ENCODE measurements around the gene DGAT2. TPM values are rescaled to one million over a fixed set of nuclear protein-coding genes. Genes with fewer than 3 reads are reported as not detected.

DGAT2 gene, protein sequence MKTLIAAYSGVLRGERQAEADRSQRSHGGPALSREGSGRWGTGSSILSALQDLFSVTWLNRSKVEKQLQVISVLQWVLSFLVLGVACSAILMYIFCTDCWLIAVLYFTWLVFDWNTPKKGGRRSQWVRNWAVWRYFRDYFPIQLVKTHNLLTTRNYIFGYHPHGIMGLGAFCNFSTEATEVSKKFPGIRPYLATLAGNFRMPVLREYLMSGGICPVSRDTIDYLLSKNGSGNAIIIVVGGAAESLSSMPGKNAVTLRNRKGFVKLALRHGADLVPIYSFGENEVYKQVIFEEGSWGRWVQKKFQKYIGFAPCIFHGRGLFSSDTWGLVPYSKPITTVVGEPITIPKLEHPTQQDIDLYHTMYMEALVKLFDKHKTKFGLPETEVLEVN
- total RNA-seq = 1.9 and 2.1 TPM in 2 replicates

DNA sequence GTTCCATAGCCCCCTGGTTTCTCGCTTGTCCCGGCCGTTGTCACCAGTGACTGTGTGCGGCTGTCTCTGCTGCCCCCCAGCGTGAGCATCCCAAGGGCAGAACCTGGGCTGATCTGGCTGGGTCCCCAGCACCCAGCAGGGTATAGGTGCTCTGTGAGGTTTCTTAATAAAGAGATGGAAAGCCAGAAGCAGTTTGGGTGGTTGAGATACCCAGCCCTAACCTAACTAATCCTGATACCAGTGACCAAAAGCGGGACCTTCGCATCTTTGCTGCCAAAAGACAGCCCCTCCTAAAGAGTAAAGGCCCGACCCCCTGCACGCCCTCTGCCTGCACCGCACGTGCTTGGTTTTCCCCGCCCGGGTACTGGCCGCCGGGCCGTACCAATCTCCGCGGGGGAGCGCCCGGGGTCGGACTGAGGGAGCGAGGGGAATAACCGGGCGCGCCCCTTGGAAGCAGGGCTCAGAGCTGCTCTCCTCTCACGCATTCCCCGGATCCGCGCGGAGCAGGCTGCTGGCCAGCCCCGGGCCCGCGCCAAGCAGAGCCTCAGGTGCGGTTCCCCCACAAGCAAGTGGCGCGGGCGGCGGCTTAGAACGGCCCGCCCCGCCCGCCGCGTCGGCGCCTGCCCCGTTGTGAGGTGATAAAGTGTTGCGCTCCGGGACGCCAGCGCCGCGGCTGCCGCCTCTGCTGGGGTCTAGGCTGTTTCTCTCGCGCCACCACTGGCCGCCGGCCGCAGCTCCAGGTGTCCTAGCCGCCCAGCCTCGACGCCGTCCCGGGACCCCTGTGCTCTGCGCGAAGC is at the start of gene DGAT2:
DGAT2 (plus strand) TSS at position 667 of the 797 bp plus-strand sequence. CDS start 214 bp downstream, outside the sequence.

DNA sequence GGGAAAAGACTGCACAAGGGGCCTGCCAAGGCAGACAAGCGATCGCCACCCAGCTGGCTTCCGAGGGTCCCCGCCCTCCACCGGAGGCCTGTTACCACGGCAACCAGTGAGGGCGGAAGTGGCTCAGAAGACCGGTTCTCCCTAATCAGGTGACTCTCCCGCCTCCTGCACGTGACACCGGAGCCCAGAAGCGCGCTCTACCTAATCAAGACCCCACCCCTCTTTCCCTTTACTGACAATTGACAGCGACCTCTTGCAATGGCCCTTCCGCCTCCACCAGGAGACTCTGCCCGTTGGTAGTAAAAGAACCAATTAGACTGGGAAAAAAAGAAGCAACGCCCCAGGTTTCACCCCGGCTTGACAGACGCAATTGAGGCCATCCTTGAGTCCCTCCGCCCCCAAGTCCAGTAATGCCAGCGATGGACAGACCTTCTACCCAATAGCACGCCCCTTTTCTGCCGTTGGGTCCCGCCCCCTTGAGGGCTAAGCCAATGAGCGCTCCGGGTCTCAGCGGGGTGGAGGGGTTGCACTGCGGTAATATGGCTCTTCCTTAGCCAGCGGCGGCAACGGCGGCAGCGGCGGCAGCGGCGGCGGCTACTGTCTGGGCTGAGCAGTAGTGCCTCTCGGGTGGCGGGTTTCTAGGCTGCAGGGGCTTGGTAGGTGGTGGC is 46.2 kb downstream of the DGAT2 start, which contains the start of gene UVRAG:
UVRAG (plus strand) TSS at position 534 of the 668 bp plus-strand sequence. CDS start 198 bp downstream, outside the sequence.

Small RNA genes within 50 kb of the gene (small RNA-seq; reads per million reads assigned to genes)
- not detected for gene RF00019
- not detected for gene RN7SL786P

Other genes with a start within 250 kb of the DGAT2 start
- 36.4 and 49.7 TPM in 2 replicates for gene GDPD5, start 242.8 kb upstream of the DGAT2 start, total RNA-seq
- 431 and 443 TPM in 2 replicates for gene SERPINH1, start 206.5 kb upstream of the DGAT2 start, total RNA-seq
- 0.27 and 0.36 TPM in 2 replicates for gene MAP6, start 99.7 kb upstream of the DGAT2 start, total RNA-seq
- not detected in 2 replicates for gene MOGAT2, start 50.9 kb upstream of the DGAT2 start, total RNA-seq
- gene UVRAG, start 46.4 kb downstream of the DGAT2 start, total RNA-seq = 102 and 106 TPM in 2 replicates